Neural progenitor cell (in vitro differentiated cells): Measurements from ENCODE around the gene CLIC5.

Experiments
- EZH2 ChIP-seq: fragments of 200-600 bp; sonication (generic); IDR thresholded peaks from 2 replicates; pipeline ENCODE4 v1.6.1; 2017; ENCODE audit warnings: antibody characterized with exemption, mild to moderate bottlenecking, moderate library complexity
- TF ChIP-seq, protein P1 (sequence below): fragments of 200-600 bp; sonication (generic); IDR thresholded peaks from 2 replicates; pipeline ENCODE4 v1.5.1; 2017; ENCODE audit warnings: antibody characterized with exemption, mild to moderate bottlenecking

DNA sequence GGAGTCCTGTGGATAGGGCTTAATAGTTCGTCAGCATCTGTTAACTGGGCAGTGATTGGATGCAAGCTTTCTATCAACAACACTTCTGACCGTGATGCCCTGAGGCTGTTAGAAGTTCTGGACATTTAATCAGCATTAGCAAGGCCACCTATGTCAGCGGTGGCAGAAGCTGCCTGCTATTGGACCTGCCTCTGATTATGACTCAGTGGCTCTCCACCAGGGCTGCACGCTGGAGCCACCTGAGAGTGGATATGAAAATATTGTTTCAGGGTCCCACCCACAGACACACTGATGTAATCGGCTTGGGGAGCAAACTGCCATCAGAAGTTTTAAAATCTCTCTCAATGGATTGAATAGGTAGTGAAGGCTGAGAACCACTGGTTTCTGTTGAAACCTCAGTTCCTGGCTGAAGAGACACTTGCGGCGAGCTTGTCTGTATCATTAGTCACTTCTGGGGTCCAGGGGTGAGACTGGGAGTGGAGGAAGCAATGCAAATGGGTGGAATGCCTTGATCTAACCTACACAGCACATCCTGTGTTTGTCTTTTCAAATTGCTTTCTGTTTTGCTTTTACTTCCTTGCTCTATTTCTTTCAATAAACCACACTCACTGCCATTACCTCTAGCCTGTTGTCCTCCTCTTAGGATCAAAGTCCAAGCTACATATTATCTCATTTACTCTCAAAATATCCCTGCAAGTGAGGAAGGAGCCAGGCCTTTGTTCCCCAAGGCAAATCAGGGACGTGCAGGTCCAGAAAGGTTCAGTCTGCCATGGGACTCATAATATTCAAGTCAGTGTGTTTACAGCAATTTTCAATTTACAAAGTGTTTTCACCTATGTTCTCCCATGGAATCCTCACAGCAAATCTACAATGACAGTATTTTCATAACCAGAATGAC, 4.2 kb downstream of the CLIC5 start:
- TF ChIP-seq, protein P1, sequence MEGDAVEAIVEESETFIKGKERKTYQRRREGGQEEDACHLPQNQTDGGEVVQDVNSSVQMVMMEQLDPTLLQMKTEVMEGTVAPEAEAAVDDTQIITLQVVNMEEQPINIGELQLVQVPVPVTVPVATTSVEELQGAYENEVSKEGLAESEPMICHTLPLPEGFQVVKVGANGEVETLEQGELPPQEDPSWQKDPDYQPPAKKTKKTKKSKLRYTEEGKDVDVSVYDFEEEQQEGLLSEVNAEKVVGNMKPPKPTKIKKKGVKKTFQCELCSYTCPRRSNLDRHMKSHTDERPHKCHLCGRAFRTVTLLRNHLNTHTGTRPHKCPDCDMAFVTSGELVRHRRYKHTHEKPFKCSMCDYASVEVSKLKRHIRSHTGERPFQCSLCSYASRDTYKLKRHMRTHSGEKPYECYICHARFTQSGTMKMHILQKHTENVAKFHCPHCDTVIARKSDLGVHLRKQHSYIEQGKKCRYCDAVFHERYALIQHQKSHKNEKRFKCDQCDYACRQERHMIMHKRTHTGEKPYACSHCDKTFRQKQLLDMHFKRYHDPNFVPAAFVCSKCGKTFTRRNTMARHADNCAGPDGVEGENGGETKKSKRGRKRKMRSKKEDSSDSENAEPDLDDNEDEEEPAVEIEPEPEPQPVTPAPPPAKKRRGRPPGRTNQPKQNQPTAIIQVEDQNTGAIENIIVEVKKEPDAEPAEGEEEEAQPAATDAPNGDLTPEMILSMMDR, result no peak
- no peak for TF ChIP-seq EZH2
